Measurements from ENCODE around the gene ARHGAP42. TPM values are rescaled to one million over a fixed set of nuclear protein-coding genes. Genes with fewer than 3 reads are reported as not detected.

ARHGAP42 gene
- total and polyA plus RNA-seq, 2 of the 4 experiments (the other 2 are of a cell fraction): 2.9 to 7.3 TPM

- Histone ChIP-seq H2BK15ac (ENCODE audit: low read depth, low read length) (no peak overlapping the region), H3K9me1 (ENCODE audit: insufficient read depth, low read length) (no peaks in the 10 kb centered on the region), H3K79me1 (ENCODE audit: low read depth in 1 of 2, low read length in 2 of 2) (peaks cover 4% of the 10 kb centered on the region in 2 experiments; a peak in 2 of 4 replicates), H3K4me3 (ENCODE audit: insufficient read depth, low read depth, low read length) (no peak overlapping the region), H4K5ac (ENCODE audit: low read depth, low read length) (no peak overlapping the region), H2BK120ac (ENCODE audit: low read depth, low read length) (no peak overlapping the region), H3K4me1 (ENCODE audit: control insufficient read depth, insufficient read depth, low read length) (no peaks in the 10 kb centered on the region), H2AK5ac (ENCODE audit: low read depth, low read length) (no peak overlapping the region), H2AK9ac (replicated peaks; ENCODE audit: low read depth, low read length, poor library complexity) (no peak overlapping the region), H4K20me1 (ENCODE audit: insufficient read depth, low read length) (no peaks in the 10 kb centered on the region), H3K4ac (ENCODE audit: low read depth, low read length) (no peak overlapping the region), H3K27me3 (ENCODE audit: control insufficient read depth, insufficient read depth, low read length) (no peaks in the 10 kb centered on the region), H3K14ac (replicated peaks; ENCODE audit: low read depth, low read length) (no peak overlapping the region), H3K36me3 (ENCODE audit: control insufficient read depth, insufficient read depth, low read length) (no peaks in the 10 kb centered on the region), H4K8ac (ENCODE audit: low read depth in 2 of 2, low read length in 2 of 2) (no peak overlapping the region; a peak in 1 of 4 replicates), H2BK20ac (ENCODE audit: low read depth, low read length) (no peak overlapping the region), H3K23ac (ENCODE audit: low read depth, low read length) (no peak overlapping the region), H2AFZ (replicated peaks; ENCODE audit: low read length, poor library complexity) (no peak overlapping the region), H3K9me3 (ENCODE audit: control insufficient read depth, insufficient read depth, low read length) (no peaks in the 10 kb centered on the region; the same call in 1 of the 2 replicates), H3K9ac (ENCODE audit: low read depth, low read length) (no peak overlapping the region), H3K27ac (ENCODE audit: insufficient read depth, low read length) (no peak overlapping the region), H4K91ac (ENCODE audit: insufficient read depth, low read depth, low read length) (no peak overlapping the region), H3K4me2 (ENCODE audit: low read depth, low read length) (no peak overlapping the region), H2BK5ac (ENCODE audit: low read depth, low read length, poor library complexity, severe bottlenecking) (no peak overlapping the region), H3K18ac (ENCODE audit: low read depth, low read length) (no peak overlapping the region), H3K56ac (ENCODE audit: extremely low read depth, insufficient read depth, low read length) (no peak overlapping the region)
- POLR2A ChIA-PET (ENCODE audit: unreplicated experiment): interaction anchor here (0.6 kb wide), 1 partner anchor 298 kb away, joined by 3 read pairs; no protein-coding TSS in a partner anchor
- no CpG with 5 or more reads among the region's 4 CpGs for WGBS, 2 experiments (ENCODE audit: extremely low coverage in 2 of 2, insufficient read length in 1 of 2)
- no peak for TF ChIP-seq MAZ (IDR thresholded peaks at IDR 0.05; ENCODE audit: borderline replicate concordance, low read depth, low read length)
- DNase-seq: no peak
- no TSS peak for BruUV-seq (replicated peaks)
- intact Hi-C loops (cut with micrococcal nuclease) (no loop called here), in situ Hi-C loops (cut with MboI; ENCODE audit: low sequenced_read_pairs) (no loop called here), dilution Hi-C loops (cut with HindIII; ENCODE audit: low sequenced_read_pairs, unreplicated experiment) (no loop called here)
- CTCF ChIA-PET: interaction anchor here (0.8 to 1.3 kb wide), 2 partner anchors 9 to 82 kb away, joined by 3 to 4 read pairs; no protein-coding TSS in a partner anchor
- no peak for ATAC-seq (ENCODE audit: low read depth)
Observed at GRCh38 chr11:100841711-100842407, 154.8 kb downstream of the ARHGAP42 start.

Measured in IMR-90 (cell line).